Skin of body (tissue), 2 donors: ENCODE data around the gene SGO1. TPM values are rescaled to one million over a fixed set of nuclear protein-coding genes. Genes with fewer than 3 reads are reported as not detected.

ENCODE experiments used
- small RNA-seq: library from RNA; depleted of rRNA; stranded (forward); fragments of <200 nt; gene quantifications from one replicate; pipeline ENCODE3, GENCODE V24; 2014; ENCODE audit warnings: low replicate concordance
- total RNA-seq: library from RNA; depleted of rRNA; stranded (reverse); fragments of >200 nt; gene quantifications from one replicate; pipeline ENCODE4 v1.2.3, GENCODE V29; 2014

The SGO1 gene
- total RNA-seq, 1 donor from 2014 or later: 4.4 TPM

Small RNAs within 50 kb of the gene (small RNA-seq; reads per million reads assigned to genes)
- gene MIR3135A: not detected

Other genes with a start within 250 kb of the SGO1 start
- 81.6 TPM for gene RAB5A, start 239.1 kb downstream of the SGO1 start, total RNA-seq
- not detected for gene PP2D1, start 173.9 kb downstream of the SGO1 start, total RNA-seq
- gene KAT2B, start 145.8 kb downstream of the SGO1 start, total RNA-seq: 24.7 TPM